CD4-positive, alpha-beta memory T cell (primary cell): ENCODE data around the gene VARS2. TPM values are rescaled to one million over a fixed set of nuclear protein-coding genes. Genes with fewer than 3 reads are reported as not detected.
A peak's percentile ranks its signal among the peaks of the same experiment; 100 is the strongest.

Experiments
- CTCF ChIA-PET: fragments of 350-600 bp; sonication (Branson Sonifier 250); formaldehyde crosslinking; loops from one replicate; lab custom pipeline; 2021; ENCODE audit warnings: inconsistent platforms; ENCODE audit not compliant: partially characterized antibody; lab: Charles Lee
- POLR2A ChIA-PET: fragments of 350-600 bp; sonication (Branson Sonifier 250); formaldehyde crosslinking; loops from one replicate; lab custom pipeline; 2021; ENCODE audit not compliant: partially characterized antibody; lab: Charles Lee
- DNase-seq, 5 donors: peaks; one replicate each; pipeline versions ENCODE4 v3.0.0 to v3.0.0-alpha.2; 2020 to 2022; ENCODE audit warnings: mixed read lengths in 1 of 5
- H3K27ac ChIP-seq: one replicate; pipeline ENCODE4 v1.7.0; 2013; ENCODE audit warnings: low read depth, low read length
- H3K27me3 ChIP-seq: 2 replicates; pipeline ENCODE4 v1.7.0; 2013; ENCODE audit warnings: mild to moderate bottlenecking, low read length, moderate library complexity; ENCODE audit not compliant: insufficient read depth
- H3K36me3 ChIP-seq: 2 replicates; pipeline ENCODE4 v1.7.0; 2013; ENCODE audit warnings: mild to moderate bottlenecking, low read length, moderate library complexity; ENCODE audit not compliant: insufficient read depth
- H3K4me1 ChIP-seq: 2 replicates; pipeline ENCODE4 v1.7.0; 2013; ENCODE audit warnings: mild to moderate bottlenecking, low read length, moderate library complexity; ENCODE audit not compliant: insufficient read depth
- H3K4me3 ChIP-seq, 2 donors: one replicate each; pipeline ENCODE4 v1.7.0; 2013; ENCODE audit warnings: low read length in 2 of 2, mild to moderate bottlenecking in 1 of 2
- H3K9me3 ChIP-seq, 2 donors: one replicate each; pipeline ENCODE4 v1.7.0; 2013; ENCODE audit warnings: low read length in 2 of 2, control low read depth in 1 of 2; ENCODE audit not compliant: control insufficient read depth in 1 of 2
- H3K27ac Mint-ChIP-seq, 7 donors: one replicate each; pipeline ENCODE4 v1.8.0; 2020 to 2021; ENCODE audit warnings: mixed read lengths in 7 of 7, mild to moderate bottlenecking in 6 of 7, inconsistent platforms in 3 of 7, moderate library complexity in 3 of 7
- H3K27me3 Mint-ChIP-seq, 2 donors: one replicate each; pipeline ENCODE4 v1.8.0; 2020 to 2021; ENCODE audit warnings: mixed read lengths in 2 of 2
- H3K36me3 Mint-ChIP-seq, 2 donors: one replicate each; pipeline ENCODE4 v1.8.0; 2020 to 2021; ENCODE audit warnings: mixed read lengths in 2 of 2, inconsistent platforms in 1 of 2, mild to moderate bottlenecking in 1 of 2
- H3K4me1 Mint-ChIP-seq, 4 donors: one replicate each; pipeline ENCODE4 v1.8.0; 2020 to 2021; ENCODE audit warnings: mixed read lengths in 4 of 4, mild to moderate bottlenecking in 1 of 4
- H3K4me3 Mint-ChIP-seq, 8 donors: one replicate each; pipeline ENCODE4 v1.8.0; 2020 to 2021; ENCODE audit warnings: mixed read lengths in 8 of 8, mild to moderate bottlenecking in 7 of 8, moderate library complexity in 6 of 8, inconsistent platforms in 3 of 8
- H3K9me3 Mint-ChIP-seq, 8 donors: one replicate each; pipeline ENCODE4 v1.8.0; 2020 to 2021; ENCODE audit warnings: mixed read lengths in 8 of 8, mild to moderate bottlenecking in 5 of 8, inconsistent platforms in 3 of 8, moderate library complexity in 1 of 8
- intact Hi-C: fragments of 100-400 bp; cut with micrococcal nuclease; formaldehyde crosslinking; loops from one replicate; pipeline ENCODE4 v1.15.1; 2023
- polyA plus RNA-seq, 2 donors: library from polyadenylated mRNA; unstranded; fragments of 300-500 nt; fragmentation: Illumina TruSeq; gene quantifications; one replicate each; pipeline ENCODE4 v1.2.3, GENCODE V29; 2021
- total RNA-seq, 2 experiments: library from RNA; stranded (reverse); gene quantifications; one replicate each; pipeline ENCODE4 v1.2.3, GENCODE V29; 2021

VARS2 gene
- total and polyA plus RNA-seq, 4 experiments from 2014 or later, result 16.3 to 37.8 (median 26.0) TPM

DNA sequence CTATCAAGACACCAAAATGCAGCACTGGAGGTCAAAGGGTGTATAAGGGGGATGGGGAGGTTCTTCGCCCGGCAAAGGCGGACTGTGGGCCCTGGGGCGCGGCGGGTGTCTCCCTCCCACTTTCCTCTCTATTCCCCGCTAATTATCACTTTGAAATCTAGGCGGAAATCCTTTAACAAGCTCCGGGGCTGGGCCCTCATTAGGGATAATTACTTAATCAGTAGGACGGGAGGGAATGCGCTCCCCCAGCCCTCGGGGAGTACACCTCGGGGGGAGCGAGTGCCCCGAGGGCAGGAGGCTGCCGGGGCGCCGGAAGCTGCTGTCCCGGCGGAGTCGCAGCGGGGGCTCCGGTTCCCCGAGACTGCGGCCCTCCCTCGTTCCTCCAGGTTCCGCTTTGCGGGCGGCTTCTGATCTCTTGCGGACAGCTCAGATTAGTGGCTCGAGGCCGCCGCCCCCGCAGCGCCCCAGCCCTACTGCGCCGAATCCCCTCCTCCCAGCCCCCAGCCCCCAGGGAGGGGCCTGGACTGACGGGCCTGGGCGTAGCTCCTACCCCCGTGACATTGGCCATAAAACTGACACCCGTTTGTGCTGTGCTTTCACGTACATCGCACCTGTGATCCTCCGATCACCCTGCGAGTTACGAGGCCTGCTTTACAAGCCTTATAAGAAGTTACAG, 41.5 kb downstream of the VARS2 start:
- Histone ChIP-seq H3K27ac (peak overlapping the region; percentile 29), H3K27me3 (no peaks in the 10 kb centered on the region)

DNA sequence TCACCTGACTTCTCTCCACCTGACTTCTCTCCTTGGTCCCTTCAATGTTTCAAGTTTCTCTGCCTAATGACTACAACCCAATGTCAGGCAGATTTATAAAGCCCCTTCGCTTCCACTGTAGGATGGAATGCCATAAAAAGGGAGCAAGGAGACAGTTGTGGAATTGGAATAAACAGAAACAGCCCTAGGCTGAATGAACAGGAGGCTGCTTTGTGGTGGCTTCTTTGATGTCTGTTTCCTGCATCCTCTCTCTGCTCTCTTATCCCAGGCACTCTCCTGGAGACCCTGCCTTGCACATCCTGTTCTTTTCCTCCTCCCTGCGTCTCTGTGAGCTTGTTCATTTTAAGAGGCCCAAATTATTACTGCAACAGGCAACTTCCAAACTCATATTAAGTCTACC, 43.7 kb downstream of the VARS2 start:
- Mint-ChIP-seq H3K36me3 (no peaks in the 10 kb centered on the region), H3K27me3 (peaks cover 4 to 6% of the 10 kb centered on the region in 2 donors), H3K9me3 (no peaks in the 10 kb centered on the region), H3K27ac (peak overlapping the region in 2 of 7 donors; percentile 5 to 24), H3K4me1 (peaks cover 7 to 26% (median 16%) of the 10 kb centered on the region in 4 donors), H3K4me3 (no peak overlapping the region)
- no peaks in the 10 kb centered on the region for H3K9me3 ChIP-seq
- H3K27ac ChIP-seq, result no peak overlapping the region
- ChIA-PET CTCF (interaction anchor here (1.2 kb wide), 1 partner anchor 42 kb away, joined by 3 read pairs; no protein-coding TSS in a partner anchor), POLR2A (no interaction called here)
- intact Hi-C loops, result no loop called here
- peaks cover 20% of the 10 kb centered on the region for H3K4me1 ChIP-seq
- no peak for DNase-seq
- no peaks in the 10 kb centered on the region for H3K36me3 ChIP-seq
- no peak overlapping the region for H3K4me3 ChIP-seq
- H3K27me3 ChIP-seq, result no peaks in the 10 kb centered on the region

More for the DNA sequence above, 41.5 kb downstream of the VARS2 start:
- peak overlapping the region; percentile 31 to 53 for H3K4me3 ChIP-seq
- intact Hi-C loops, result no loop called here
- peak overlapping the region; percentile 46 to 91 (median 89) for H3K27ac Mint-ChIP-seq
- H3K4me3 Mint-ChIP-seq, result peak overlapping the region; percentile 84 to 91 (median 86)
- no peaks in the 10 kb centered on the region for H3K36me3 ChIP-seq
- ChIA-PET POLR2A (interaction anchor here (0.6 to 1.5 kb wide), 9 partner anchors 9 to 889 kb away, joined by 3 to 17 read pairs (median 3); partner anchors contain the start of genes DDR1, GTF2H4 and VARS2), CTCF (interaction anchor here (1.0 kb wide), 2 partner anchors 49 to 132 kb away, joined by 3 to 7 read pairs; no protein-coding TSS in a partner anchor)
- peaks cover 7 to 26% (median 19%) of the 10 kb centered on the region in 4 donors for H3K4me1 Mint-ChIP-seq
- peaks cover 9 to 11% of the 10 kb centered on the region in 2 donors for H3K27me3 Mint-ChIP-seq
- peaks cover 20% of the 10 kb centered on the region for H3K4me1 ChIP-seq
- no peaks in the 10 kb centered on the region for H3K36me3 Mint-ChIP-seq
- peaks cover 0 to 2% (median 0%) of the 10 kb centered on the region in 8 donors for H3K9me3 Mint-ChIP-seq
- no peaks in the 10 kb centered on the region for H3K9me3 ChIP-seq
- peak; percentile 54 to 71 (median 70) for DNase-seq

DNA sequence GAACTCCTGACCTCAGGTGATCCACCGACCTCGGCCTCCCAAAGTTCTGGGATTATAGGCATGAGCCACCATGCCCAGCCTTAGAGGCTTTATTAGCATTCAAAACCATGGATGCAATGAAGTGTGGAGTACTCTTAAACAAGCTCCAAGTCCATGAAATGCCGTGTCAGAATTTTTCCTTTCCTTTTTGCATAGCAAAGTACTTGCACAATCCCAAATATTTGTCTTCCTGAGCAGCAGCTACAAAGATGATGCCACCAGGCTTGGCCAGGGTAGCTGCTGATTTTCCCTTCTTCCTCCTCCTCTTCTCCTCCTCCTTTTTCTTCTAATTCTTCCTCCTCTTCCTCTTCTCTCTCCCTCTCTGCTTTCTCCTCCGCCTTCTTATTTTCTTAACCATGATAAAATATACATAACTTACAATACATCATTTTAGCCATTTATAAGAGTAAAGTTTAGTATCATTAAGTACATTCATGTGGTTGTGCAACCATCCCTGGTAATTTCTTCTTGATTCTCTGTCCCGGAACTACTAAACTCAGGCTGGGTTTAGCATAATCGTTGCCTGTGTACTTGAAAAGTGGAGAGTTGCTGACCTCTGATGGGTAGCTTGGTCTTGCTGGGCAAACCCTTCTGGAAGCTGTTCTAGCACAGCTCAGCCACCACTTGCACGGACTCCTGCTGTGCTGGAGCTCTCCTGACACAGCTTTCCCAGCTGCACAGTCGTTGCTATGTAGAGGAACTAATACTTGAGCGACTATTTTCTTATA, 47.1 kb downstream of the VARS2 start:
- Mint-ChIP-seq H3K9me3 (no peaks in the 10 kb centered on the region), H3K36me3 (no peaks in the 10 kb centered on the region), H3K4me1 (peaks cover 13 to 24% (median 21%) of the 10 kb centered on the region in 4 donors), H3K27me3 (peaks cover 12 to 16% of the 10 kb centered on the region in 2 donors), H3K27ac (peak overlapping the region in 1 of 7 donors; percentile 28), H3K4me3 (no peak overlapping the region)
- H3K4me3 ChIP-seq, result no peak overlapping the region
- H3K27me3 ChIP-seq, result no peaks in the 10 kb centered on the region
- no peaks in the 10 kb centered on the region for H3K36me3 ChIP-seq
- H3K4me1 ChIP-seq, result peaks cover 18% of the 10 kb centered on the region
- no peak overlapping the region for H3K27ac ChIP-seq
- CTCF ChIA-PET, result no interaction called here
- intact Hi-C loops, result no loop called here
- POLR2A ChIA-PET, result no interaction called here
- no peak for DNase-seq
- H3K9me3 ChIP-seq, result no peaks in the 10 kb centered on the region

DNA sequence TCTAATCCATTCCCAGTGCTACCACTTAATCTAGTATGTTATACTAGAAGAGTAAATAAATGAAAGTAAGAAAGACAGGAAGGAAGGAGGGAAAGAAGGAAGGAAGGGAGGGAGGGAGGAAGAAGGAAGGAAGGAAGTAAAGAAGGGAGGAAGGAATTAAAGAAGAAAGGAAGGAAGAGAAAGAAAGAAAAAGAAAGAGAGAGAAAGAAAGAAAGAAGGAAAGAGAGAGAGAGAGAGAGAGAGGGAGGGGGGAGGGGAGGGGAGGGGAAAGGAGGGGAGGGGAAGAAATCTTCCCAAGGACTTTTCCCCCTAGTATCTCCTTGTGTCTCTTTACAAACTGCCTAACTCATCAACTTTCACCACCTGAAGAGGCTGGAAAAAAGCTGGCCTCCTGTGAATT, 48.7 kb downstream of the VARS2 start:
- intact Hi-C loops, result no loop called here
- Mint-ChIP-seq H3K9me3 (no peaks in the 10 kb centered on the region), H3K27ac (no peak overlapping the region), H3K27me3 (peaks cover 12 to 18% of the 10 kb centered on the region in 2 donors), H3K4me1 (peaks cover 9 to 17% (median 14%) of the 10 kb centered on the region in 4 donors), H3K36me3 (no peaks in the 10 kb centered on the region), H3K4me3 (no peak overlapping the region)
- no peak for DNase-seq
- Histone ChIP-seq H3K27ac (no peak overlapping the region), H3K4me1 (peaks cover 9% of the 10 kb centered on the region), H3K4me3 (no peak overlapping the region), H3K9me3 (no peaks in the 10 kb centered on the region), H3K27me3 (no peaks in the 10 kb centered on the region), H3K36me3 (no peaks in the 10 kb centered on the region)
- POLR2A ChIA-PET, result no interaction called here
- CTCF ChIA-PET, result interaction anchor here (1.0 kb wide), 1 partner anchor 117 kb away, joined by 3 read pairs; no protein-coding TSS in a partner anchor

DNA sequence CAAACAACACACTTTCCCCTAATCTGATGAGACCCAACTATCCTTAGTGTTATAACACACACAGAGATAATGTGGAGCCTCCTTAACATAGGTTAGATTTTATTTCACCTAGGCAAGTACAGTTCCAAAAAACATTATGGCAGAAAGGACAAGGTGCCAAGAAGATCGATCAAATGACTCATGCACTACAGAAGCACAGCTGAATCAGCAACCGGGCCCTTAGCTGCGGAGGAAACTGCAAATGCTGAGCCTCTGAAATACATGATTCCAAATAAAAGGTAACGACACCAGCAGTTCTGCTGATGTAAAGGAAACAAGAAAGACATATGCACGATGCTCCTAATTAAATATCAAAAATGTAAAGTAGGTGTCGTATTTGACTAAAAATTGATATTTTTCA, 49.6 kb downstream of the VARS2 start:
- Histone ChIP-seq H3K36me3 (no peaks in the 10 kb centered on the region), H3K4me3 (no peak overlapping the region), H3K27ac (no peak overlapping the region), H3K27me3 (no peaks in the 10 kb centered on the region), H3K4me1 (peaks cover 9% of the 10 kb centered on the region), H3K9me3 (no peaks in the 10 kb centered on the region)
- CTCF ChIA-PET, result no interaction called here
- intact Hi-C loops, result no loop called here
- H3K27me3 Mint-ChIP-seq, result peaks cover 12 to 20% of the 10 kb centered on the region in 2 donors
- no peak overlapping the region for H3K4me3 Mint-ChIP-seq
- H3K27ac Mint-ChIP-seq, result no peak overlapping the region
- POLR2A ChIA-PET, result no interaction called here
- H3K9me3 Mint-ChIP-seq, result no peaks in the 10 kb centered on the region
- H3K36me3 Mint-ChIP-seq, result no peaks in the 10 kb centered on the region
- H3K4me1 Mint-ChIP-seq, result peaks cover 9 to 17% (median 14%) of the 10 kb centered on the region in 4 donors
- no peak for DNase-seq

DNA sequence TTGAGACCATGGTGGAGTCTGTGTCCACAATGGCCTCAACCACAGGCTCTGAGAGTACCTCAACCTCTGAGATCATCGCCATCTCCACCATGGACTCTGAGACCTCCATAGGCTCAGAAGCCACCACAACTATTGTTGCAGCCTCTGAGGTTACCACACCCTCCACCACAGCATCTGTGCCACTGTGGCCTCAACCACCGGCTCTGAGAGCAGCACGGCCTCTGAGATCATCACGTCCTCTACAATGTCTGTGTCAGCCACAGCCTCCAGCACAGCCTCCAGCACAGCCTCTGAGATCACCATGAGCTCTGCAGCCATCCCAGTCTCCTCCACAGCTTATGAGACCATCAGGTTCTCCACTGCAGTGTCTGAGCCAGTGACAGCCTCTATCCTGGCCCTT, 50.0 kb downstream of the VARS2 start:
- Histone ChIP-seq H3K27ac (no peak overlapping the region), H3K36me3 (no peaks in the 10 kb centered on the region), H3K4me1 (peaks cover 9% of the 10 kb centered on the region), H3K9me3 (no peaks in the 10 kb centered on the region), H3K4me3 (no peak overlapping the region), H3K27me3 (no peaks in the 10 kb centered on the region)
- CTCF ChIA-PET, result no interaction called here
- no peak for DNase-seq
- no peak overlapping the region for H3K4me3 Mint-ChIP-seq
- intact Hi-C loops, result no loop called here
- H3K27ac Mint-ChIP-seq, result peak overlapping the region in 2 of 7 donors; percentile 26 to 38
- H3K27me3 Mint-ChIP-seq, result peaks cover 11 to 20% of the 10 kb centered on the region in 2 donors
- H3K36me3 Mint-ChIP-seq, result no peaks in the 10 kb centered on the region
- H3K4me1 Mint-ChIP-seq, result peaks cover 9 to 17% (median 14%) of the 10 kb centered on the region in 4 donors
- H3K9me3 Mint-ChIP-seq, result no peaks in the 10 kb centered on the region
- POLR2A ChIA-PET, result no interaction called here

DNA sequence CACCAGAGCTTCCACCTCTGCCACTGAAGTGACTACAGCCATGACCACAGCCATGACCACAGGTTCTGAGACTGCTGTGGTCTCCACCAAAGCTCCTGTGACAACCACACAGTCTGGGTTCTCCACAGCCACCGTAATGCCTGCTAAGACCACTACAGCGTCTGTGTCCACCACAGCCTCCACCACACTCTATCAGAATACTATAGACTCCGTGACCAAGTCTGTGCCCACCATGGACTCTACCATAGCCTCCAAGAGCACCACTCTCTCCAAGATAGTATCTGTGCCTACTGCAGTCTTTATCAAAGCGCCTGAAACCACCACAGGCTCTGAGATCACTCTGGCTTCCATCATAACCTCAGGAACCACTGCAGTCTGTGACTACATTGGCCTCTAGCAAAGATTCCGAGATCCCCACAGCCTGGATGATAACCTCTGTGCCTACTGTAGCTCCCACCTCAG, 51.1 kb downstream of the VARS2 start:
- Histone ChIP-seq H3K4me1 (peaks cover 9% of the 10 kb centered on the region), H3K36me3 (no peaks in the 10 kb centered on the region), H3K4me3 (no peak overlapping the region), H3K27ac (no peak overlapping the region), H3K27me3 (no peaks in the 10 kb centered on the region), H3K9me3 (no peaks in the 10 kb centered on the region)
- no peaks in the 10 kb centered on the region for H3K36me3 Mint-ChIP-seq
- H3K4me1 Mint-ChIP-seq, result peaks cover 9 to 17% (median 14%) of the 10 kb centered on the region in 4 donors
- CTCF ChIA-PET, result no interaction called here
- H3K27ac Mint-ChIP-seq, result peak overlapping the region in 1 of 7 donors; percentile 56
- no peaks in the 10 kb centered on the region for H3K9me3 Mint-ChIP-seq
- no peak overlapping the region for H3K4me3 Mint-ChIP-seq
- POLR2A ChIA-PET, result no interaction called here
- intact Hi-C loops, result no loop called here
- H3K27me3 Mint-ChIP-seq, result peaks cover 11 to 22% of the 10 kb centered on the region in 2 donors
- no peak for DNase-seq
